ENCODE data around the gene GPAM. TPM values are rescaled to one million over a fixed set of nuclear protein-coding genes. Genes with fewer than 3 reads are reported as not detected.

GPAM gene
- polyA plus RNA-seq, 3 donors: 0.37 to 1.3 (median 0.59) TPM

GRCh38 chr10:112141292-112141691 lies 42.3 kb downstream of the GPAM start:
- no peak overlapping the region for H3K4me3 ChIP-seq (replicated peaks in 1 of 3; ENCODE audit: low read depth in 2 of 3, low read length in 3 of 3)
- no peak overlapping the region for H3K9ac ChIP-seq (ENCODE audit: insufficient read depth, low read length, poor library complexity, severe bottlenecking)
- WGBS (ENCODE audit: insufficient coverage): no CpG with 5 or more reads among the region's 5 CpGs
- no peaks in the 10 kb centered on the region for H3K79me2 ChIP-seq (ENCODE audit: insufficient read depth, low read length)
- Mint-ChIP-seq H3K27me3 (ENCODE audit: low read depth in 3 of 3) (peaks cover 2 to 4% (median 2%) of the 10 kb centered on the region in 3 donors), H3K4me3 (no peak overlapping the region), H3K36me3 (no peaks in the 10 kb centered on the region), H3K27ac (peak overlapping the region in 1 of 7 donors; percentile 4), H3K9me3 (peaks cover 0 to 4% (median 0%) of the 10 kb centered on the region in 7 donors), H3K4me1 (peaks cover 3% of the 10 kb centered on the region)
- TF ChIP-seq CTCF (IDR thresholded peaks at IDR 0.05): no peak
- no peaks in the 10 kb centered on the region for H4K20me1 ChIP-seq (ENCODE audit: insufficient read depth, low read length)
- no peaks in the 10 kb centered on the region for H3K36me3 ChIP-seq (replicated peaks in 1 of 2; ENCODE audit: control insufficient read depth in 1 of 2, insufficient read depth in 2 of 2, low read length in 2 of 2)
- no peaks in the 10 kb centered on the region for H3K9me3 ChIP-seq (replicated peaks in 1 of 2; ENCODE audit: control insufficient read depth in 1 of 2, insufficient read depth in 1 of 2, low read length in 2 of 2)
- no peaks in the 10 kb centered on the region for H3K27me3 ChIP-seq (ENCODE audit: control insufficient read depth in 2 of 2, insufficient read depth in 2 of 2, low read length in 2 of 2)
- intact Hi-C loops (cut with micrococcal nuclease): no loop called here
- H3K4me2 ChIP-seq (replicated peaks; ENCODE audit: extremely low read depth, low read length, poor library complexity, severe bottlenecking): no peak overlapping the region
- peak; percentile 9 to 65 (median 14) for DNase-seq
- peaks cover 0 to 3% of the 10 kb centered on the region in 2 donors for H3K4me1 ChIP-seq (ENCODE audit: control insufficient read depth in 1 of 2, insufficient read depth in 2 of 2, low read length in 2 of 2)
- no peak overlapping the region for H3K27ac ChIP-seq (ENCODE audit: low read depth in 1 of 2, low read length in 2 of 2)
- no peak overlapping the region for H2AFZ ChIP-seq (ENCODE audit: insufficient read depth, low read depth, low read length, poor library complexity, severe bottlenecking)

GRCh38 chr10:112140110-112140970 lies 43.2 kb downstream of the GPAM start:
- 25% methylated on average over 10 of the region's 11 CpGs for WGBS (ENCODE audit: insufficient coverage)

More at GRCh38 chr10:112140110-112140970, 43.2 kb downstream of the GPAM start:
- TF ChIP-seq CTCF (IDR thresholded peaks at IDR 0.05): peak; percentile 88
- no peak overlapping the region for H3K4me3 ChIP-seq (replicated peaks in 1 of 3; ENCODE audit: low read depth in 2 of 3, low read length in 3 of 3)
- intact Hi-C loops (cut with micrococcal nuclease): no loop called here
- Mint-ChIP-seq H3K27me3 (ENCODE audit: low read depth in 3 of 3) (peaks cover 2 to 6% (median 2%) of the 10 kb centered on the region in 3 donors), H3K36me3 (no peaks in the 10 kb centered on the region), H3K4me1 (peaks cover 3% of the 10 kb centered on the region), H3K4me3 (no peak overlapping the region), H3K27ac (no peak overlapping the region), H3K9me3 (peaks cover 0 to 4% (median 0%) of the 10 kb centered on the region in 7 donors)
- H3K36me3 ChIP-seq (replicated peaks in 1 of 2; ENCODE audit: control insufficient read depth in 1 of 2, insufficient read depth in 2 of 2, low read length in 2 of 2): no peaks in the 10 kb centered on the region
- H4K20me1 ChIP-seq (ENCODE audit: insufficient read depth, low read length): no peaks in the 10 kb centered on the region
- H3K27ac ChIP-seq (ENCODE audit: low read depth in 1 of 2, low read length in 2 of 2): no peak overlapping the region
- H3K4me2 ChIP-seq (replicated peaks; ENCODE audit: extremely low read depth, low read length, poor library complexity, severe bottlenecking): no peak overlapping the region
- H3K9me3 ChIP-seq (replicated peaks in 1 of 2; ENCODE audit: control insufficient read depth in 1 of 2, insufficient read depth in 1 of 2, low read length in 2 of 2): no peaks in the 10 kb centered on the region
- H3K27me3 ChIP-seq (ENCODE audit: control insufficient read depth in 2 of 2, insufficient read depth in 2 of 2, low read length in 2 of 2): no peaks in the 10 kb centered on the region
- no peak overlapping the region for H2AFZ ChIP-seq (ENCODE audit: insufficient read depth, low read depth, low read length, poor library complexity, severe bottlenecking)
- peak; percentile 37 to 45 (median 37) for DNase-seq
- H3K9ac ChIP-seq (ENCODE audit: insufficient read depth, low read length, poor library complexity, severe bottlenecking): no peak overlapping the region
- no peaks in the 10 kb centered on the region for H3K79me2 ChIP-seq (ENCODE audit: insufficient read depth, low read length)
- H3K4me1 ChIP-seq (ENCODE audit: control insufficient read depth in 1 of 2, insufficient read depth in 2 of 2, low read length in 2 of 2): peaks cover 0 to 3% of the 10 kb centered on the region in 2 donors

All from CD14-positive monocyte (primary cell).